Activated CD4-positive, alpha-beta T cell treated with anti-CD3 and anti-CD28 coated beads, Interleukin-10, Interleukin-2, amounts not matched to agents 100 ng/mL and 50 ng/mL, durations not matched to agents 16 hours and 8 hours (primary cell): ENCODE data around the gene MAP3K2.

Experiments
- DNase-seq: peaks from one replicate; pipeline ENCODE4 v3.0.0-alpha.2; 2020

MAP3K2 gene

GRCh38 chr2:127343277-127343676, 44.5 kb downstream of the MAP3K2 start:
- no peak for DNase-seq

GRCh38 chr2:127342101-127342500, 45.7 kb downstream of the MAP3K2 start:
- DNase-seq: no peak

DNA sequence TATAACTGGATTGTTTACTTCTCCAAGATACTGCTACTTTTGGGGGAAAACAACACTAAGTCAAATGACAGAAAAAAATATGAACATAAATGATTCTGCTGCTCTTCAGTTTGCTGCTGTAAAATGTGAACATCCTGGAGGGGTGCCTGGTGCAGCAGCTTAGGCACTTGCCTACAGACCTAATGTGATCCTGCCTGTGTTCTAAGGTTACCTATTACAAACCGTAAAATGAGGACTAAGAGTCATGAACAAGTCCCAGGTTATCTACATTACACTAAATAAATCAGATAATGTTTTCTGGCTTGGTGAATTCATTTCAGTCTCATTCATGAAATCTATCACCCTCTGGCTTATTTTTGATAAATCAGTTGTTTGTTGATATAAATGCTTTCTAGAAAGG, 55.4 kb downstream of the MAP3K2 start:
- DNase-seq: no peak

GRCh38 chr2:127330753-127331152, 57.0 kb downstream of the MAP3K2 start:
- DNase-seq: no peak

DNA sequence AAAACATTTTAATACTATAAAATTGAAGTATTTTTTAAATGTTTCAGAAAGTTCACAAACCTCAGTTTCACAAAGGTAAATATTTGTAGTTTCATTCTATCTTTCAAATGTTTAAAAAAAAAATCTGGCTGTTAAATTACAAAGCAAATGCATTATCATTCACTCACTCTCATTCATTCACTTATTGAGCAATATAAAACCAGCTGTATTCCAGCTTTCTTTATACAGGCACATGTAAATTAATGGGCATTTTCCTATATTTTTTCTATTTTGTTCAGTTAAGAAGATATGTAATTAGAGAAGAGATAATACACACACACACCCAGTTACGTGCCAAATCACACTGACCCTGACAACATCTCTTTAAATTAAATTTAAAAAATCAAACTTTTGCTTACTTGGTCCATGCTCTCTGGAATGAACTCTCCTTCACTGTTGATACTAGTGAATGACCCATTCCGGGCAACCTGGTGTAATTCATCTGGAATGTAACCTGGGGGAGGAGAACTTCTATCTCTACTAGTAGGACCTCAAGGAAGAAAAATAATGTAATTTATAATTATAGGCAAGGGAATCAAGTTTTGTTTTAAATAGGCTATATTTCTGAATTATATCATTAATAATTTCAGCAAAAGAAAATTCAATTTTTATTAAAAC, 61.4 kb downstream of the MAP3K2 start:
- DNase-seq: no peak

GRCh38 chr2:127324635-127325034, 63.1 kb downstream of the MAP3K2 start:
- no peak for DNase-seq

GRCh38 chr2:127321303-127321702, 66.5 kb downstream of the MAP3K2 start:
- no peak for DNase-seq

GRCh38 chr2:127320586-127321275, 67.0 kb downstream of the MAP3K2 start:
- DNase-seq: no peak

- DNase-seq: peak; percentile 15
Observed at GRCh38 chr2:127320067-127320466, 67.7 kb downstream of the MAP3K2 start.

- DNase-seq: no peak
Observed at GRCh38 chr2:127314193-127314988, 73.4 kb downstream of the MAP3K2 start.

DNA sequence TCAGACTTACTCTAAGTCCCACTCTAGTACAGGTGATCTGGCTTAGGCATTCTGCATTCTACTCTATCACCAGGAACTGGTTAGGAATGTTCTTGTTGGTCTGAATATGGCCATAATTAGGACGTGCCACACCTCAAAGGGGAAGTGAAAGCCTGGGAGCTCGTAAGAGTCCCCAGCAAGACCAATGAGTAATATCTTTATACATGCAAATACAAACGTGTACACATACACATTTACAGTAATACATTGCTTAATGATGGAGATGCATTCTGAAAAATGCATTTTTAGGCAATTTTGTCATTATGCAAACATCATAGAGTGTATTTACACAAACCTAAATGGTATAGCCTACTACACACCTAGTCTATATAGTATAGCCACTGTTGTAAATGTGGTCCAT, 74.4 kb downstream of the MAP3K2 start:
- DNase-seq: no peak

DNA sequence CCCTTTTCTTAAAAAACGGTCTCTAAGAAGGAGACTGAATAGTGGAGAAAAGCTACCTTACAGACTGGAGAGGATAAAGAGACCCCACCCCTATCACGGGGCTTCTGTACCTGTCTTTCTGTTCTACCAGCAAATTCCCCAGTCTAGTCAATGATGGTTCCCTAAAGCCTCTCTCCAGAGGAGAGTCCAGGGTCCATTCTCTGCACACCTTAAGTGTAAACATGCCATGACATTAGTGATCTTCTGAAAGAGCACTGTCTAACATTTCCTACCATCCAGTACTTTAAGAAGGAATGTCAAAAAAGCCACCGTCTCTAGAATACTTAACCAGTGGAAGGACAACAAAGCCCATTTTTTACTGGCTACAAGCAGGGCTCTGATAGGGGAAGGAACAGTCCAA, 76.8 kb downstream of the MAP3K2 start:
- no peak for DNase-seq

DNA sequence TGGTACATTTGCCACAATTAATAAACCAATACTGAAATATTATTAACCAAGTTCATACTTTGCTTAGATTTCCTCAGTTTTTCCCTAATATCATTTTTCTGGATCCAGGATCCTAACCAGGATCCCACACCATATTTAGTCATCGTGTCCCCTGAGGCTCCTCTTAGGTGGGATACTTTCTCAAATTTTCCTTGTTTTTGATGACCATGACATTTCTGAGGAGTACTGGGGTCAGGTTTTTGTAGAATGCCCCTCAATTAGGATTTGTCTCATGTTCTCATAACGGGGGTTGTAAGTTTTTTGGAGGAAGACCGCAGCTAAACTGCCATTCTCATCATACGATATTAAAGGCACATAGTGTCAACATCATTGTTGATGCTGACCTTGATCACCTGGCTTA, 78.3 kb downstream of the MAP3K2 start:
- DNase-seq: no peak

DNA sequence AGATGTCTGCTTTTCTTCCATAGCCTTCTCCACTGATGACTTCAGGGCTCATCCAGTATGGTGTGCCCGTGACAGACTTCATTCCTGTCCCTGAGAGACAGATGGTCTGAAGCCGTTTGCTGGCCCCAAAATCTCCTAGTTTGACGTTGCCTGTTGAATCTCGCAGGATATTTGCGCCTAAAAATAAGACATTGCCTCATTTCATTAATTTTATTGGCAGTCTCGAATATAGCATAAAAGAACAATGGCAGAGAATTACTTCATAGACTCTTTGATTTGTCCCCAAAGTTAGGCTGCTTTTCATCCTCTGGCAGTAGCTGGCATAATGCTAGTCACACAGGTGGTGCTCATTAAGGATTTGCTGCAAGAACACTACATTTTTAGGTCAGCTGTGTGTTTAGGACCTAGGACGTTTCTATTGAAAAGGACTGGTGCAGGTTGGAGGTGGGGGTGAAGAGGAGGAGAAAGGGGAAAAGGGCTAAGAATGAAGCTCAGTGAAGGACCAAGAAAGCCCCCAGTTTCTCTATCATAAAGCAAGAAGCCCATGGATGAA, 79.1 kb downstream of the MAP3K2 start:
- no peak for DNase-seq

- DNase-seq: no peak
Observed at GRCh38 chr2:127305990-127306585, 81.7 kb downstream of the MAP3K2 start.

- DNase-seq: no peak
Observed at GRCh38 chr2:127302168-127302567, 85.6 kb downstream of the MAP3K2 start.

DNA sequence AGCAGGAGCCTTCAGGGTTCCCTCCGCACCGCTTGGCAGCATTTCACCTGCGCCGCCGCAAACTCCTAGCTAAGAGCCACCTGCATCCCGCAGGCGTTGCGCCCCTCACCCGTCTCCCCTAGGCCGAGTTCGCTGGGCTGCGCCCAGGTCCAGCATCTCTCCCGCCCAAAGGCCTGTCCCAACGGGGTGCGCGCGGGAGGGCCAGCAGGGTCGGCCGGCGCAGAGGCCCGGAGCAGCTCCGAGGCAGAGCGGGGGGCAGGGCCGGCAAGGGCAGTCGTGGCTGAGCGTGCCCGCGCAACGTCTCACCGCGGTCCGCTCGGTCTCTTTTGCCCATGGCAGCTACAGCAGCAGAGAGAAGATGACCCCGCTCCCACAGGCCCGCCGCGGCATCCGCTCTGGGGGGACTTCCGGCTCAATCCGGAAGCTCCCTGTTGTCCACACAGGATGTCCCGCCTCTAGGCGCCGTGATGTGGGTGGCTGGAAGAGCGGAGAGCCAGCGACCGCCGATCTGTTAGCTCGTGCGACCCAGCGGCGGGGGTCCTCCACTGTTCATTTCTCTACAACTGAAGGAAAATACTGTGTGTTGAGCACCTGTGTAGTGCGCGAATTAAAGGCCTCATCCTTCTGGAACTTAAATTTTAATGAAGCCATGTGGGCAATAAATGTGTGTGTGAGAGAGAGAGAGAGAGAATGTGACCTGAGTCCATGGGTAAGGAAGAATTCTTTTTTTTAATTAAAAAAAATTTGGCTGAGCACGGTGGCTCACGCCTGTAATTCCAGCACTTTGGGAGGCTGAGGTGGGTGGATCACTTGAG, 93.8 kb downstream of the MAP3K2 start, which contains the start of gene ERCC3:
Gene ERCC3, minus strand, starts transcription at position 397 of the 815 bp plus-strand sequence. Its CDS starts 63 bp downstream, at position 334.
- peak; percentile 91 for DNase-seq

- peak; percentile 5 for DNase-seq
Observed at GRCh38 chr2:127293386-127293747, 94.4 kb downstream of the MAP3K2 start.

GRCh38 chr2:127288274-127288673, 99.5 kb downstream of the MAP3K2 start:
- DNase-seq: no peak

DNA sequence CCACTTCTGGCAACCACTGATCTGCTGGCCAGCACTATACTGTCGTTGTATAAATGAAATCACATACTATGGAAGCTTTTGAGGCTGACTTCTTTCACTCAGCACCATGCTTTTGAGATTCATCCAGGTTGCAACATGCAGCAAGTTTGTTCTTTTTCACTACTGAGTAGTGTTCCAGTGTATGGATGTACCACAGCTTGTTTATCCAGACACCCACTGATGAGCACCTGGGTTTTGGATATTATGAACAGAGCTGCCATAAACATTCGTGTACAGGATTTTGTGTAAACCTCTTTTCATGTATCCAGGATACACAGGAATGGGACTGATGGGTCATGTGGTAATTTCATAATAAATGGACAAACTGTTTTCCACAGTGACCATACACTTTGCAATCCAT, 104.5 kb downstream of the MAP3K2 start:
- DNase-seq: no peak

- no peak for DNase-seq
Observed at GRCh38 chr2:127280693-127281092, 107.1 kb downstream of the MAP3K2 start.

DNA sequence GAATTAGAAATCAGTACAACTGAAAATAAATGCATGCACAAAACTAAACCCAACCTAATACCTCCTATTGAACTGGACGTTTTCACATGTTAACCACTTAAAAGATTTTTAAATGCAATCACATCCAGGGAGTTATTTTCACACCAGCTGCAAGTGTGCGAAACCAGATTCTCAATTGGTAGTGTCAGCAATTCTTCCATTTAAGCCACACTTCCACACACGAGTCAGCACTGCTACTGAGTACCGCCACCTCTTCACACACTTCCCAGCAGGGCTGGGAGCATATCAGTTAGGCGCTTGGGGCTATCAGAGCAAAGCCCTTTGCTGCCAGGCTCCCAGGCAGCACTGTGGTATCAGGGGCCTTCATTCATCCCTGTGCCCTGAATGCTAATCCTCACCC, 108.0 kb downstream of the MAP3K2 start:
- no peak for DNase-seq
